ENCODE measurements around the gene DAPK1.

Gene DAPK1

DNA sequence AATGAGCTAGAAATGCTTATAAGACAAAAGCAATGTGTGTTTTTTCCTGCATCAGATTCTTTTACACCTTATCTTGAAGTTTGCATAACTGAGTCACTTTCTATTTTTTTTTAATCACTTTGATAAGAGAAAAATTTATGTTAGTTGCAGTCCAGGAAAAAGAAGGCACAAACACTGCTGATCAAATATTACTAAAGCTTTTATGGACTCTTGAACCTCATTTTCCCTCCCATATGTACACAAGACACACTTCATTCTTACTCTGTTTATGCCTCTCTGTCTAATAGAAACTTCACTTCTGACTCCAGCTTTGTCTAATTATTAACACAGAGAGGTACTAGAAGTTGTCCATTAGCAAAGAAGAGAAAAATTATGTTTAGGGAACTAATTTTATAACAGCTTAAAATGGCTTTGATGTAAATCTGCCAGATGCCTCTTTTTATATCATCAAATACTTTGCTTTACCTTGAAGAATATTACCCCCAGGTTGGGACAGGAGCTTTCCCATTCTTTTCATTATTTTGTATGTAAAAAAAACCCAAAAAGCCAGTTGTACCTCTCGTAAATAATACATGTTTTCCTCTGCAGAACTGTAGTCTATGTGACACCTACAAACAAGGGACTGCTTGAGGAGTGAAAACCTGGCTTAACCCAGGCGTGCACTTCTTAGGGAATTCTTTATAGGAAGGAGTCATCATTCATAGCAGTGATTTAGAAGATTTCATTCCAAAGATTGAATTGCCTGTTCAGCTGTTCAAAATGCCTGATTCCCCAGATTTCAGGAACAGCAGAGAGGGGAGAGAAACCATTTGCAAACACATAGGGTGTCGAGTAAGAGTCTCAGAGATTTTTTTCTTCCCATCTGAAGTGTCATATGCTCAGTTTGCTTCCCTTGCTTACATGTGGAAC, 72.6 kb downstream of the DAPK1 start (continued):
- TF ChIP-seq, protein P1, sequence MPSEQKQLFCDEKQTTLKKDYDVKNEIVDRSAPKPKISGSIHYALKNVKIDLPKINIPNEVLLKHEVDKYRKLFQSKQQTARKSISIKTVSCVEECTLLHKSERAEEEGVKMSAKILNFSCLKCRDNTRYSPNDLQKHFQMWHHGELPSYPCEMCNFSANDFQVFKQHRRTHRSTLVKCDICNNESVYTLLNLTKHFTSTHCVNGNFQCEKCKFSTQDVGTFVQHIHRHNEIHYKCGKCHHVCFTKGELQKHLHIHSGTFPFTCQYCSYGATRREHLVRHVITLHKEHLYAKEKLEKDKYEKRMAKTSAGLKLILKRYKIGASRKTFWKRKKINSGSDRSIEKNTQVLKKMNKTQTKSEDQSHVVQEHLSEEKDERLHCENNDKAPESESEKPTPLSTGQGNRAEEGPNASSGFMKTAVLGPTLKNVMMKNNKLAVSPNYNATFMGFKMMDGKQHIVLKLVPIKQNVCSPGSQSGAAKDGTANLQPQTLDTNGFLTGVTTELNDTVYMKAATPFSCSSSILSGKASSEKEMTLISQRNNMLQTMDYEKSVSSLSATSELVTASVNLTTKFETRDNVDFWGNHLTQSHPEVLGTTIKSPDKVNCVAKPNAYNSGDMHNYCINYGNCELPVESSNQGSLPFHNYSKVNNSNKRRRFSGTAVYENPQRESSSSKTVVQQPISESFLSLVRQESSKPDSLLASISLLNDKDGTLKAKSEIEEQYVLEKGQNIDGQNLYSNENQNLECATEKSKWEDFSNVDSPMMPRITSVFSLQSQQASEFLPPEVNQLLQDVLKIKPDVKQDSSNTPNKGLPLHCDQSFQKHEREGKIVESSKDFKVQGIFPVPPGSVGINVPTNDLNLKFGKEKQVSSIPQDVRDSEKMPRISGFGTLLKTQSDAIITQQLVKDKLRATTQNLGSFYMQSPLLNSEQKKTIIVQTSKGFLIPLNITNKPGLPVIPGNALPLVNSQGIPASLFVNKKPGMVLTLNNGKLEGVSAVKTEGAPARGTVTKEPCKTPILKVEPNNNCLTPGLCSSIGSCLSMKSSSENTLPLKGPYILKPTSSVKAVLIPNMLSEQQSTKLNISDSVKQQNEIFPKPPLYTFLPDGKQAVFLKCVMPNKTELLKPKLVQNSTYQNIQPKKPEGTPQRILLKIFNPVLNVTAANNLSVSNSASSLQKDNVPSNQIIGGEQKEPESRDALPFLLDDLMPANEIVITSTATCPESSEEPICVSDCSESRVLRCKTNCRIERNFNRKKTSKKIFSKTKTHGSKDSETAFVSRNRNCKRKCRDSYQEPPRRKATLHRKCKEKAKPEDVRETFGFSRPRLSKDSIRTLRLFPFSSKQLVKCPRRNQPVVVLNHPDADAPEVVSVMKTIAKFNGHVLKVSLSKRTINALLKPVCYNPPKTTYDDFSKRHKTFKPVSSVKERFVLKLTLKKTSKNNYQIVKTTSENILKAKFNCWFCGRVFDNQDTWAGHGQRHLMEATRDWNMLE (tag by site-specific recombination; conservative IDR thresholded peaks at IDR 0.05; ENCODE audit: low read depth): no peak
- no peak for TF ChIP-seq SETDB1 (IDR thresholded peaks at IDR 0.05; ENCODE audit: insufficient read length, low read length)
- no peak for TF ChIP-seq ZNF610 (tag by site-specific recombination; IDR thresholded peaks at IDR 0.05; ENCODE audit: borderline replicate concordance)
- TF ChIP-seq, protein P2, sequence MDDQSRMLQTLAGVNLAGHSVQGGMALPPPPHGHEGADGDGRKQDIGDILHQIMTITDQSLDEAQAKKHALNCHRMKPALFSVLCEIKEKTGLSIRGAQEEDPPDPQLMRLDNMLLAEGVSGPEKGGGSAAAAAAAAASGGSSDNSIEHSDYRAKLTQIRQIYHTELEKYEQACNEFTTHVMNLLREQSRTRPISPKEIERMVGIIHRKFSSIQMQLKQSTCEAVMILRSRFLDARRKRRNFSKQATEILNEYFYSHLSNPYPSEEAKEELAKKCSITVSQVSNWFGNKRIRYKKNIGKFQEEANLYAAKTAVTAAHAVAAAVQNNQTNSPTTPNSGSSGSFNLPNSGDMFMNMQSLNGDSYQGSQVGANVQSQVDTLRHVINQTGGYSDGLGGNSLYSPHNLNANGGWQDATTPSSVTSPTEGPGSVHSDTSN (CRISPR knock-in tag; IDR thresholded peaks at IDR 0.05): no peak
- no peak for TF ChIP-seq KLF16 (tag by site-specific recombination; IDR thresholded peaks at IDR 0.05)
- no peak for TF ChIP-seq ZNF645 (tag by site-specific recombination; IDR thresholded peaks at IDR 0.05)

- ChIA-PET CTCF (interaction anchor here (0.9 kb wide), 1 partner anchor 15 kb away, joined by 3 read pairs; no protein-coding TSS in a partner anchor), POLR2A (no interaction called here)
- Histone ChIP-seq H3K4me3 (ENCODE audit: low read depth, low read length) (no peak overlapping the region), H3K36me3 (ENCODE audit: control insufficient read depth in 2 of 2, insufficient read depth in 1 of 2, low read length in 2 of 2) (no peaks in the 10 kb centered on the region), H3K27ac (ENCODE audit: extremely low read depth, low read depth, low read length) (no peak overlapping the region), H3K9me3 (ENCODE audit: control insufficient read depth, insufficient read depth, low read depth, low read length) (no peaks in the 10 kb centered on the region), H3K4me1 (ENCODE audit: control insufficient read depth, insufficient read depth, low read length) (peaks cover 28% of the 10 kb centered on the region)
- no peak for TF ChIP-seq ZNF302 (tag by site-specific recombination; IDR thresholded peaks at IDR 0.05; ENCODE audit: low read depth)
- no peak for TF ChIP-seq TRIM28 (IDR thresholded peaks at IDR 0.05; ENCODE audit: borderline replicate concordance, low read length)
- no peak for TF ChIP-seq ZNF48 (tag by site-specific recombination; IDR thresholded peaks at IDR 0.05)
- no peak for TF ChIP-seq ZBTB21 (tag by site-specific recombination; IDR thresholded peaks at IDR 0.05)
- no peak for TF ChIP-seq ZNF544 (tag by site-specific recombination; IDR thresholded peaks at IDR 0.05)
- no peak for TF ChIP-seq TSHZ1 (tag by site-specific recombination; IDR thresholded peaks at IDR 0.05; ENCODE audit: borderline replicate concordance)
- TF ChIP-seq, protein P3, sequence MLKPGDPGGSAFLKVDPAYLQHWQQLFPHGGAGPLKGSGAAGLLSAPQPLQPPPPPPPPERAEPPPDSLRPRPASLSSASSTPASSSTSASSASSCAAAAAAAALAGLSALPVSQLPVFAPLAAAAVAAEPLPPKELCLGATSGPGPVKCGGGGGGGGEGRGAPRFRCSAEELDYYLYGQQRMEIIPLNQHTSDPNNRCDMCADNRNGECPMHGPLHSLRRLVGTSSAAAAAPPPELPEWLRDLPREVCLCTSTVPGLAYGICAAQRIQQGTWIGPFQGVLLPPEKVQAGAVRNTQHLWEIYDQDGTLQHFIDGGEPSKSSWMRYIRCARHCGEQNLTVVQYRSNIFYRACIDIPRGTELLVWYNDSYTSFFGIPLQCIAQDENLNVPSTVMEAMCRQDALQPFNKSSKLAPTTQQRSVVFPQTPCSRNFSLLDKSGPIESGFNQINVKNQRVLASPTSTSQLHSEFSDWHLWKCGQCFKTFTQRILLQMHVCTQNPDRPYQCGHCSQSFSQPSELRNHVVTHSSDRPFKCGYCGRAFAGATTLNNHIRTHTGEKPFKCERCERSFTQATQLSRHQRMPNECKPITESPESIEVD (tag by site-specific recombination; IDR thresholded peaks at IDR 0.05): no peak
- TF ChIP-seq ZNF785 (tag by site-specific recombination; IDR thresholded peaks at IDR 0.05): no peak
- TF ChIP-seq ZNF623 (tag by site-specific recombination; IDR thresholded peaks at IDR 0.05): no peak
These were observed 75.1 kb downstream of the DAPK1 start for GRCh38 chr9:87572719-87573118.
